Liver (tissue), 3 donors: Measurements from ENCODE around the gene STYXL2.

Source experiments
- EGR1 ChIP-seq, 2 donors: IDR thresholded peaks; 2 replicates each; pipeline ENCODE4 v1.6.1; 2016 to 2018; ENCODE audit warnings: antibody characterized with exemption in 2 of 2, low read depth in 2 of 2
- GABPA ChIP-seq, 2 donors: IDR thresholded peaks in 1 of 2; conservative IDR thresholded peaks in 1 of 2; 2 replicates each; pipeline ENCODE4 v1.6.1; 2016; ENCODE audit warnings: antibody characterized with exemption in 2 of 2, mild to moderate bottlenecking in 1 of 2, moderate library complexity in 1 of 2
- JUND ChIP-seq, 2 donors: IDR thresholded peaks; 2 replicates each; pipeline ENCODE4 v1.6.1; 2016; ENCODE audit warnings: antibody characterized with exemption in 2 of 2
- NR2F2 ChIP-seq: IDR thresholded peaks from 2 replicates; pipeline ENCODE4 v1.6.1; 2016; ENCODE audit warnings: antibody characterized with exemption
- RAD21 ChIP-seq, 2 donors: IDR thresholded peaks; 2 replicates each; pipeline ENCODE4 v1.6.1; 2016; ENCODE audit warnings: antibody characterized with exemption in 2 of 2, mild to moderate bottlenecking in 2 of 2
- SP1 ChIP-seq: IDR thresholded peaks from 2 replicates; pipeline ENCODE4 v1.6.1; 2018; ENCODE audit warnings: antibody characterized with exemption, mild to moderate bottlenecking
- TAF1 ChIP-seq: conservative IDR thresholded peaks from 2 replicates; pipeline ENCODE4 v1.6.1; 2016; ENCODE audit warnings: antibody characterized with exemption, mild to moderate bottlenecking
- YY1 ChIP-seq: IDR thresholded peaks from 2 replicates; pipeline ENCODE4 v1.6.1; 2016; ENCODE audit warnings: antibody characterized with exemption, mild to moderate bottlenecking
- TF ChIP-seq, protein P1 (sequence below): fragments of 150-350 bp; IDR thresholded peaks from 2 replicates; pipeline ENCODE4 v1.5.1; 2017; ENCODE audit warnings: improper control_type of control experiment, low read depth, low read length; ENCODE audit not compliant: missing input control
- TF ChIP-seq, protein P2 (sequence below): IDR thresholded peaks from 2 replicates; pipeline ENCODE4 v1.6.1; 2016; ENCODE audit warnings: antibody characterized with exemption, mild to moderate bottlenecking
- TF ChIP-seq, protein P3 (sequence below): IDR thresholded peaks from 2 replicates; pipeline ENCODE4 v1.6.1; 2016; ENCODE audit warnings: antibody characterized with exemption
- TF ChIP-seq, protein P4 (sequence below): IDR thresholded peaks from 2 replicates; pipeline ENCODE4 v1.6.1; 2016; ENCODE audit warnings: antibody characterized with exemption
- donor health status: healthy.
- donor health status: healthy.

DNA sequence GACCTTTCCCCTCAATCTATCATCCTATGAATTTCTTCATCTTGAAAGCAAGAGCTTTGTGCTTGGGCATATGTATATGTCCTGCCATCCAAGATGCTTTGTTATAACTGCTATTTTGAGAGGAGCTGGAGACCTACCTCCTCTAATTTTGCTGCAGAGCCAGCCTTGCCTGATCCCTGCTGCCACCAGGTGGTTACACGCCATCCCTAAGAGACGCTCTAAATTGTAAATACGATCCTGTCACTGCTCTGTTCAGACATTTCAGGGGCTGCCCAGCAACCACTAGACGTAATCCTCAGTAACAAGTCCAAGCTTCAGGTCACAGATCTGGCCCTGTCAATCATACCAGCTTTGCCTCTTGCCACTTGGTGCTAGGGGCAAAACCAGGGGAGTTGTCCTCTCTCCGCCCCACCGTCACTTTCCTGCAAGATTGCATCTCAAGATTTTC is 36.6 kb upstream of the STYXL2 start:
- TF ChIP-seq, protein P1, sequence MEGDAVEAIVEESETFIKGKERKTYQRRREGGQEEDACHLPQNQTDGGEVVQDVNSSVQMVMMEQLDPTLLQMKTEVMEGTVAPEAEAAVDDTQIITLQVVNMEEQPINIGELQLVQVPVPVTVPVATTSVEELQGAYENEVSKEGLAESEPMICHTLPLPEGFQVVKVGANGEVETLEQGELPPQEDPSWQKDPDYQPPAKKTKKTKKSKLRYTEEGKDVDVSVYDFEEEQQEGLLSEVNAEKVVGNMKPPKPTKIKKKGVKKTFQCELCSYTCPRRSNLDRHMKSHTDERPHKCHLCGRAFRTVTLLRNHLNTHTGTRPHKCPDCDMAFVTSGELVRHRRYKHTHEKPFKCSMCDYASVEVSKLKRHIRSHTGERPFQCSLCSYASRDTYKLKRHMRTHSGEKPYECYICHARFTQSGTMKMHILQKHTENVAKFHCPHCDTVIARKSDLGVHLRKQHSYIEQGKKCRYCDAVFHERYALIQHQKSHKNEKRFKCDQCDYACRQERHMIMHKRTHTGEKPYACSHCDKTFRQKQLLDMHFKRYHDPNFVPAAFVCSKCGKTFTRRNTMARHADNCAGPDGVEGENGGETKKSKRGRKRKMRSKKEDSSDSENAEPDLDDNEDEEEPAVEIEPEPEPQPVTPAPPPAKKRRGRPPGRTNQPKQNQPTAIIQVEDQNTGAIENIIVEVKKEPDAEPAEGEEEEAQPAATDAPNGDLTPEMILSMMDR, result peak; percentile 57
- TF ChIP-seq SP1 (no peak), TAF1 (no peak), NR2F2 (no peak), EGR1 (IDR thresholded peaks at IDR 0.05; ENCODE audit: low read depth in 2 of 2) (no peak), RAD21 (IDR thresholded peaks at IDR 0.05) (peak; percentile 92 to 95), YY1 (no peak), GABPA (IDR thresholded peaks at IDR 0.05 in 1 of 2, conservative IDR thresholded peaks at IDR 0.05 in 1 of 2) (no peak), JUND (IDR thresholded peaks at IDR 0.05) (no peak)
- TF ChIP-seq, protein P2, sequence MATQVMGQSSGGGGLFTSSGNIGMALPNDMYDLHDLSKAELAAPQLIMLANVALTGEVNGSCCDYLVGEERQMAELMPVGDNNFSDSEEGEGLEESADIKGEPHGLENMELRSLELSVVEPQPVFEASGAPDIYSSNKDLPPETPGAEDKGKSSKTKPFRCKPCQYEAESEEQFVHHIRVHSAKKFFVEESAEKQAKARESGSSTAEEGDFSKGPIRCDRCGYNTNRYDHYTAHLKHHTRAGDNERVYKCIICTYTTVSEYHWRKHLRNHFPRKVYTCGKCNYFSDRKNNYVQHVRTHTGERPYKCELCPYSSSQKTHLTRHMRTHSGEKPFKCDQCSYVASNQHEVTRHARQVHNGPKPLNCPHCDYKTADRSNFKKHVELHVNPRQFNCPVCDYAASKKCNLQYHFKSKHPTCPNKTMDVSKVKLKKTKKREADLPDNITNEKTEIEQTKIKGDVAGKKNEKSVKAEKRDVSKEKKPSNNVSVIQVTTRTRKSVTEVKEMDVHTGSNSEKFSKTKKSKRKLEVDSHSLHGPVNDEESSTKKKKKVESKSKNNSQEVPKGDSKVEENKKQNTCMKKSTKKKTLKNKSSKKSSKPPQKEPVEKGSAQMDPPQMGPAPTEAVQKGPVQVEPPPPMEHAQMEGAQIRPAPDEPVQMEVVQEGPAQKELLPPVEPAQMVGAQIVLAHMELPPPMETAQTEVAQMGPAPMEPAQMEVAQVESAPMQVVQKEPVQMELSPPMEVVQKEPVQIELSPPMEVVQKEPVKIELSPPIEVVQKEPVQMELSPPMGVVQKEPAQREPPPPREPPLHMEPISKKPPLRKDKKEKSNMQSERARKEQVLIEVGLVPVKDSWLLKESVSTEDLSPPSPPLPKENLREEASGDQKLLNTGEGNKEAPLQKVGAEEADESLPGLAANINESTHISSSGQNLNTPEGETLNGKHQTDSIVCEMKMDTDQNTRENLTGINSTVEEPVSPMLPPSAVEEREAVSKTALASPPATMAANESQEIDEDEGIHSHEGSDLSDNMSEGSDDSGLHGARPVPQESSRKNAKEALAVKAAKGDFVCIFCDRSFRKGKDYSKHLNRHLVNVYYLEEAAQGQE, result no peak
- TF ChIP-seq, protein P3, sequence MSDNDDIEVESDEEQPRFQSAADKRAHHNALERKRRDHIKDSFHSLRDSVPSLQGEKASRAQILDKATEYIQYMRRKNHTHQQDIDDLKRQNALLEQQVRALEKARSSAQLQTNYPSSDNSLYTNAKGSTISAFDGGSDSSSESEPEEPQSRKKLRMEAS, result no peak
- TF ChIP-seq, protein P4, sequence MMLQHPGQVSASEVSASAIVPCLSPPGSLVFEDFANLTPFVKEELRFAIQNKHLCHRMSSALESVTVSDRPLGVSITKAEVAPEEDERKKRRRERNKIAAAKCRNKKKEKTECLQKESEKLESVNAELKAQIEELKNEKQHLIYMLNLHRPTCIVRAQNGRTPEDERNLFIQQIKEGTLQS, result no peak
